HuH-7 (cell line): Measurements from ENCODE around the gene SLC43A2.
"Not testable (repeated sequence)": the region's sequence is repeated elsewhere in the genome, so short reads cannot be mapped to it uniquely, and the experiment has no call there.

Experiments used
- DNase-seq: peaks from one replicate; pipeline ENCODE4 v3.0.0; 2011; ENCODE audit warnings: low spot score

Gene SLC43A2

DNA sequence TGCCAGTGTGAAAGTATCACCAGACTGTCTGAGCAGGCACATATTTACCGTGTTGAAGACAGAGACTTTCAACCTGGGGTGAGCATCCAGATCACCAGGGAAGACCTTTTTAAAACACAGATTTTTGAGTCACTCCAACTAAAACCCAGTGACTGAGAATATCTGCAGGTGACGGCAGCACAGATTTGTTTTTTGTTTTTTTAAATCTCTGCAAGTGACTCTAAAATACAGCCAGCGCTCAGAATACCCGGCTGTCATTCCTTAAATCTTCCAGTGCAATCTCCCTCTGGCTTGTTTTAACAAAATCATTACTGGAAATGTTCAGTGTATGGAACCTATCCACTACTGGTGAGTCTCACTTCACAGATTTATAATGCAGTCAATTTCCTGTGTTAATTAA is 92.9 kb downstream of the SLC43A2 start:
- DNase-seq: no peak

DNA sequence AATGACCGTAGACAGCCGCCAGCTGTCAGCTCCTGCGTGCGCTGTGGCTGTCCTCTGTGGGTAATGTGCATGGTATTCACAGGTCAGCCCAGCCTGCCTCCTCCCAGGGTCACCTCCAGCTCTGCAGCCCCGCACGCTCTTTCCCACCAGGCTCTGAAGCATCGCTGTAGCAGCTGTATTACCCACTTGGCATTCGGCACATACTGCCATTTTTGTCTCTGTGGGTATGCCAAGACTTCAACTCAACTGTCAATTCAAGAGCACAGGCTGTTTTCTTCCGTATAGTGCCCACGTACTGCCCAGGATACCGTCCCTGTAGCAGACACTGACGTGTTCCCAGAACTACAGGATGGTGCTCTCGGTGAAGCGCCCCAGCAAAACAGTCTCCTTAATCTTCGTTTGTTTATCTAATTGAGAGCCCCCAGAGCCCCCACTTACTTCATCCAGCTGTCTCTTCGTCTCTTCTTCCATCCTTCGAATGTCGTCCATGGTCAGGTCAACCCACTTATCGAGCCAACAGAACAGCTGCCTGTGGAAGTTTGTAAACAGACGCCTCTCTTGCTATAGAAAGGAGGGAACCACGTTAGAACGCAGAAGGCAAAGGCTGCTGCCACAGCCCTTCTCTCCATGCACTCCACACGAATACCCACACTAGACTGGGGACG is 94.8 kb downstream of the SLC43A2 start:
- no peak for DNase-seq

DNA sequence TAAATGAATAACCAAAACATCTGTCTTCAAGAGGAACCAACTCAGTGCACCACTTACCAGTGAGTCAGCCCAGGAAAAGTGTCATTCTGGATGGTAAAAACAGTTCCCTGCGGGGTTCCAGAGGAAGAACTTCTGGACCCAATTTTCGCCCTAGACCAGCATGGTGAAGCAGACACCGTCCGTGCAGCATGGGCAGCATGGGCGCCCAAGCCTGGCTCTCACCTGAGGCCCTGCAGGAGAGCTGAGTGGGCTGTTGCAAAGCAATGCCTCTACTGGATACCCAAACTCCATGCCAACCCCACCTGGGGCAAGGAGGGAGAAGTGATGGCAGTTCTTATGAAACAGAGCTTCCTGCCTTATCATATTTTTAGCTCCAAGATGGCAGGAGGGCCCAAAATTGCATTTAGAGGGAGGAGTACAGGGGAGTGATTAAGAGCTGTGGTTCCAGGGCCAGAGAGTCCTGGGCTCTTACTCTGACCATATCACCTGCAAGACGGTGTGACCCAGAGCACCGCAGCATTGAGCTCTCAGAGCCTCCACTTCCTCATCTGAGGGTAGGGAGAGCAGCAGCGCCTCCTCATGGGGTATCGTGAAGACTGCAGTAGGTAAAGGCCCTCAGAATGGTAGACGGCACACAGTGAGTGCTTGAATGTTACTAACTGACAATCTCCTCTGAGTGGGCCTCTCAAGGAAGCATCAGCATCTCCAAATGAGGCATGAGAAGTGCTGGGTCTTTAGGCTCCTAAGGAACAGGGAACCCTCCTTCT is 95.6 kb downstream of the SLC43A2 start:
- DNase-seq: peak; percentile 52

DNA sequence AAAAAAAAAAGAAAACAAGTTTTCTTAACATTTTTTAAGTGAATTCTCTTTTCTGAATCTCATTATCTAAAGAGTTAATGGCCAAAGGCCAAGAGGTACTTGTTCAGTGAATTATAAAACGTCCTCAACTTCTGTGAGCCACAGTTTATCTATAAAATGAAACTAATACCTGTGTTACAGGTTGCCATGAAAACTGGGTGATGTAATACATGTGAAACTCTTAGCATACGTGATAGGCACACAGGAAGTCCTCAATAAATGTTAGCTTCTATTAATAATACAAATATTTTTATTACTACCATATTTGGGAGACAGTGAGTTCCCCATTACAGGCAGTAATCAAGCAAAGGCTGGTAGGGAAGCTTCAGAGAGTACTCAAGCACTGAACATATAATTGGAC is 98.8 kb downstream of the SLC43A2 start:
- no peak for DNase-seq

DNA sequence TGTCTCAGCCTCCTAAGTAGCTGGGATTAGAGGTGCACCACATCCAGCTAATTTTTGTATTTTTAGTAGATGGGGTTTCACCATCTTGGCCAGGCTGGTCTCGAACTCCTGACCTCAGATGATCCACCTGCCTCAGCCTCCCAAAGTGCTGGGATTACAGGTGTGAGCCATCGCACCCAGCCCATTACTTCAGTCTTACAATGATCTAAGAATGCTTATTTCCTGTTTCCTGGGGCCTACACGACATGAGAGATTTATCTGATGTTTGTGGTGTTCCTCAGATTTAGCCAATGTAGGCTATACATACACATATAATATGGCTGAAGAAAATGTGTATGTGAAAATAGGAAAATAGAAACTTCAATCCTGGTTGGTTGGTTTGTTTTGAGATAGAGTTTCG is 101.8 kb downstream of the SLC43A2 start:
- DNase-seq: not testable (repeated sequence)

DNA sequence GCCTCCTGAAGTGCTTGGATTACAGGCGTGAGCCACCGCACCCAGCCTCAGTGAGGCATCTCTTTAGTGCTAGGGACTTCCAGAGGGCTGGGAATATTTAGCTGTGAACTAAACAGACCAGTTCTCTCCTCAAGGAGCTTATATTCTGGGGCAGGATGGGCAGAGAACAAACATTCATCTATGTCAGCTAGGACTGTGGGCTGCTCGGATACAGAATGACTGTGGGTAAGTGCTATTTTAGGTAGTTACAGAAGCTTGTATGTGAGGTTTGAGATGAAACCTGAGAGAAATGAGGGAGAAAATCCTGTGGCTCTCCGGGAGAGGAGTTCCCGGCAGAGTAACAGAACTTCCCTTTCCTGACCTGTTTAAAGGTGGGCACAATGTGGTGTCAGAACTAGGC is 106.0 kb downstream of the SLC43A2 start:
- DNase-seq: no peak

DNA sequence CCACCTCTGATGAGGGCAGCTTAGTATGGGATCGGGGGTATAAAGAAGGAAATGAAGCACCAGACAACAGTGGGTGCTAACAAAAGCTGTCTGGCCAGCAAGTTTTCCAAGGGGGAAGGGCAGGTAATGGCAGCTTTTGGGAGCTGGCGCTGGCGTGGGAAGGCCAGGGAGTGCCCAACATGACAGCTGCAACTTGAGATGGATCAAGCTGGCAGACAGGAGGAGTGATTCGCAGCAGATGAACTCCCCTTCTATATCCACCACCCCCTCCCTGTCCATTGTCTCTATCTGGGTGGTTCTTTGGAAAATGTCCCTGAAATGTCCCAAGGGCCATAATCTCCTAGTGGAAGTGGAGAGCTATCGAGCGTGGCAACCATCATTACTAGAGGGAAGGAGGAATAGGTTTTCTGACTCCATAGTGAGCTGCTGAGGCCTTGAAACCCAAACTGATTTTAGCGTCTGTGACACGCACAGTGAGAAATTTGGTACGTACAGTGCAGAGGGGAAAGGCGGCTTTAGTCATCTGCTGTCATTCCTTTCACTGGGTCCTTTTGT is 107.5 kb downstream of the SLC43A2 start:
- DNase-seq: no peak

DNA sequence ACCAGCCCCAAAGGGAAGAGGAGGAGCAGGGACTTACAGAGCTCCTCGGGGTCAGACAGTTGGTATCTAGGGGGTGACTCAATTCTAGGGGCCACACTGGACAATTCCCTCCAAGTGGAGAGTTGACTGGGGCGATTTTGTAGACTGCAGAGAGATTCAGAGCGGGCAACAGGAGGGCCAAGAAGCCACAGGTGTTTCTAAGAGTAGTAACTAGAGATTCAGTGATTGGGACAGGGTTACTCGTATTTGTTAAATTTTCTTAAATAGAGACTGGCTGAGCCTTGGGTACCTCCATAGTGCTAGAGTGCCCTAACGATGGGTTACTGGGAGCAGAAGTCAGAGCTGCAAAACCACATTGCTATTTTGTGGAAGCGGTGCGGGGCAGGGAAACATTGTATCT is 109.0 kb downstream of the SLC43A2 start:
- no peak for DNase-seq
